Loucy (cell line): ENCODE data around the gene PDE11A.

Experiments
- H2AFZ ChIP-seq: fragments of 200-600 bp; sonication (generic); 2 replicates; pipeline ENCODE4 v1.6.0; 2016; ENCODE audit warnings: antibody characterized with exemption, mild to moderate bottlenecking, low read length, moderate library complexity
- H3F3A ChIP-seq: fragments of 200-600 bp; 2 replicates; pipeline ENCODE4 v1.6.0; 2016; ENCODE audit warnings: antibody characterized with exemption, low read depth, mild to moderate bottlenecking
- H3K27me3 ChIP-seq: fragments of 200-600 bp; sonication (generic); 2 replicates; pipeline ENCODE4 v1.6.1; 2014; ENCODE audit warnings: low read length, mild to moderate bottlenecking; ENCODE audit not compliant: insufficient read depth, poor library complexity, severe bottlenecking
- H3K36me3 ChIP-seq: fragments of 200-600 bp; sonication (generic); 2 replicates; pipeline ENCODE4 v1.6.1; 2016; ENCODE audit warnings: low read length; ENCODE audit not compliant: insufficient read depth
- H3K4me1 ChIP-seq: fragments of 200-600 bp; sonication (generic); 2 replicates; pipeline ENCODE4 v1.5.1; 2014; ENCODE audit warnings: low read length, mild to moderate bottlenecking; ENCODE audit not compliant: insufficient read depth, poor library complexity, severe bottlenecking
- H3K4me2 ChIP-seq: fragments of 200-600 bp; sonication (generic); 2 replicates; pipeline ENCODE4 v1.6.0; 2014; ENCODE audit warnings: antibody characterized with exemption, low read length, low read depth, mild to moderate bottlenecking; ENCODE audit not compliant: poor library complexity, severe bottlenecking
- H3K4me3 ChIP-seq: fragments of 200-600 bp; sonication (generic); 2 replicates; pipeline ENCODE4 v1.5.1; 2014; ENCODE audit warnings: low read length, mild to moderate bottlenecking, mixed read lengths; ENCODE audit not compliant: poor library complexity, severe bottlenecking
- H3K79me2 ChIP-seq: fragments of 200-600 bp; sonication (generic); 2 replicates; pipeline ENCODE4 v1.6.1; 2014; ENCODE audit warnings: low read length; ENCODE audit not compliant: insufficient read depth
- H3K9ac ChIP-seq: fragments of 200-600 bp; sonication (generic); 2 replicates; pipeline ENCODE4 v1.6.0; 2014; ENCODE audit warnings: mild to moderate bottlenecking, low read depth, low read length, moderate library complexity; ENCODE audit not compliant: poor library complexity, severe bottlenecking
- H3K9me2 ChIP-seq: fragments of 200-600 bp; sonication (generic); replicated peaks from 2 replicates; pipeline ENCODE4 v1.6.1; 2016; ENCODE audit warnings: low read depth, low read length, mixed read lengths
- H3K9me3 ChIP-seq: fragments of 200-600 bp; sonication (generic); 2 replicates; pipeline ENCODE4 v1.6.1; 2014; ENCODE audit warnings: mild to moderate bottlenecking, antibody characterized with exemption, low read length, low read depth; ENCODE audit not compliant: insufficient read depth
- H4K20me1 ChIP-seq: fragments of 200-600 bp; sonication (generic); 2 replicates; pipeline ENCODE4 v1.6.0; 2014; ENCODE audit warnings: antibody characterized with exemption, low read length, mild to moderate bottlenecking; ENCODE audit not compliant: insufficient read depth, poor library complexity, severe bottlenecking
- EZH2phosphoT487 ChIP-seq: fragments of 200-600 bp; IDR thresholded peaks from 2 replicates; pipeline ENCODE4 v1.6.1; 2018; ENCODE audit warnings: antibody characterized with exemption, mild to moderate bottlenecking, moderate library complexity, borderline replicate concordance
- TF ChIP-seq, protein P1 (sequence below): fragments of 200-600 bp; sonication (generic); conservative IDR thresholded peaks from 2 replicates; pipeline ENCODE4 v1.5.1; 2014; ENCODE audit warnings: mild to moderate bottlenecking, antibody characterized with exemption, low read length

PDE11A gene

DNA sequence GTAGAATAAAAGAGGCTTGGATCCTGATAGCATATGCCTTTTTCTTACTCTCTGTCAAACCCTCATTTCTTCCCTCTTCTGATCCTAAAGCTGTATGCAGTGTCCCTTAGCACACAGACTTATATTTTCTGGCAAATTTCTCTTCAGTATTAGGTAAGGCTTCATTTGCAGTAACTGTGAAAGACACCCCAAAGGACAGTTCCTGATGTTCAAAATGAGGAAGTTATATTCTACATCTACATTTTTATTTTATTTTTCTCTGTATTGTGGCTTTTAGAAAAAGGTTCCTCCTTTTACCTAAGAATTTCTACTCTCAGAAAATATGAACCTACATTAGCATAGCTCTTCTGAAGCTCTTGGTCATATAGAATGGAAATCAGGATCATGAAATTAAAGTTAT, 261.7 kb downstream of the PDE11A start:
- Histone ChIP-seq H3K9me3 (no peaks in the 10 kb centered on the region), H3K4me3 (no peak overlapping the region), H3K9me2 (no peaks in the 10 kb centered on the region), H3K4me2 (no peak overlapping the region), H3F3A (no peaks in the 10 kb centered on the region), H3K27me3 (no peaks in the 10 kb centered on the region), H3K36me3 (no peaks in the 10 kb centered on the region), H3K79me2 (no peaks in the 10 kb centered on the region), H3K4me1 (no peaks in the 10 kb centered on the region), H4K20me1 (no peaks in the 10 kb centered on the region), H3K9ac (no peak overlapping the region), H2AFZ (0 out of 2 replicates have a peak overlapping the region, but pooled peaks have one; percentile 29)
- no peak for TF ChIP-seq EZH2phosphoT487
- TF ChIP-seq, protein P1, sequence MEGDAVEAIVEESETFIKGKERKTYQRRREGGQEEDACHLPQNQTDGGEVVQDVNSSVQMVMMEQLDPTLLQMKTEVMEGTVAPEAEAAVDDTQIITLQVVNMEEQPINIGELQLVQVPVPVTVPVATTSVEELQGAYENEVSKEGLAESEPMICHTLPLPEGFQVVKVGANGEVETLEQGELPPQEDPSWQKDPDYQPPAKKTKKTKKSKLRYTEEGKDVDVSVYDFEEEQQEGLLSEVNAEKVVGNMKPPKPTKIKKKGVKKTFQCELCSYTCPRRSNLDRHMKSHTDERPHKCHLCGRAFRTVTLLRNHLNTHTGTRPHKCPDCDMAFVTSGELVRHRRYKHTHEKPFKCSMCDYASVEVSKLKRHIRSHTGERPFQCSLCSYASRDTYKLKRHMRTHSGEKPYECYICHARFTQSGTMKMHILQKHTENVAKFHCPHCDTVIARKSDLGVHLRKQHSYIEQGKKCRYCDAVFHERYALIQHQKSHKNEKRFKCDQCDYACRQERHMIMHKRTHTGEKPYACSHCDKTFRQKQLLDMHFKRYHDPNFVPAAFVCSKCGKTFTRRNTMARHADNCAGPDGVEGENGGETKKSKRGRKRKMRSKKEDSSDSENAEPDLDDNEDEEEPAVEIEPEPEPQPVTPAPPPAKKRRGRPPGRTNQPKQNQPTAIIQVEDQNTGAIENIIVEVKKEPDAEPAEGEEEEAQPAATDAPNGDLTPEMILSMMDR = no peak

DNA sequence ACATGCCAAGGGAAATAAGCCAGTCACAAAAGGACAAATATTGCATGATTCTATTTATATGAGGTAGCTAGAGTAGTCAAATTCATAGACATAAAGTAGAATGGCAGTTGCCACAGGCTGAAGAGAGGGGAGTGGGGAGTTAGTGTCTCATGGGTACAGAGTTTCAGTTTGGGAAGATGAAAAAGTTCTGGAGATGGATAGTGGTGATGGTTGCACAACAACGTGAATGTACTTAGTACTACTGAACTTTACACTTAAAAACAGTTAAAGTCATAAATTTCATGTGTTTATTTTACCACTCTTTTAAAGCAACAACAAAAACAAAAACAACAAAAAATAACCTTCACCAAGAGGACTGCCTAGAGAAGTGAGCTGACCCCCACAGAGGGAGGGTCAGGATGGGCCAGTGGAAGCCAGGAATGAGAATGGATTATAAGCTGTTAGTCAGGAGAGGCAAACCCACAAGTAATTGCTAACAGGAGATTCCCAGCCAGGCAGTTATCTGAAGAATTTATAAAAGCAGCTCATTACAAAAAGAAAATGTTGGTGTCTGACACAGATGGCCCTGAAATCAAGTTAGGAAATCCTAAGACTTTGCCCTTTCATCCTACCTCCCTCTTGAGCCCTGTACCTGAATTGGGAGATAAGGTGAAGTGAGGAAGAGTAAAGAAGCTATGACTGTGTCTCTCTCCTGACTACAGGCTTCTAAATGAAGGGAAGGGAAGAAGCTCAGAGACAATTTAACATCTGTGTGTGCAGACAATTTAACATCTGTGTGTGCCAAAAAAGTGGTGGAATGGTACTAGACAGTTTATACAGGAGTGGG, 263.4 kb downstream of the PDE11A start:
- H2AFZ ChIP-seq = no peak overlapping the region; the same call in 1 of the 2 replicates
- H3K4me1 ChIP-seq = no peaks in the 10 kb centered on the region
- H3K27me3 ChIP-seq = no peaks in the 10 kb centered on the region
- H3F3A ChIP-seq = no peaks in the 10 kb centered on the region
- H3K9ac ChIP-seq = no peak overlapping the region
- no peaks in the 10 kb centered on the region for H3K36me3 ChIP-seq
- H3K4me2 ChIP-seq = no peak overlapping the region
- no peaks in the 10 kb centered on the region for H4K20me1 ChIP-seq
- no peaks in the 10 kb centered on the region for H3K9me2 ChIP-seq
- H3K4me3 ChIP-seq = no peak overlapping the region
- no peaks in the 10 kb centered on the region for H3K79me2 ChIP-seq
- no peaks in the 10 kb centered on the region for H3K9me3 ChIP-seq
- TF ChIP-seq, protein P1 = no peak
- TF ChIP-seq EZH2phosphoT487 = no peak

DNA sequence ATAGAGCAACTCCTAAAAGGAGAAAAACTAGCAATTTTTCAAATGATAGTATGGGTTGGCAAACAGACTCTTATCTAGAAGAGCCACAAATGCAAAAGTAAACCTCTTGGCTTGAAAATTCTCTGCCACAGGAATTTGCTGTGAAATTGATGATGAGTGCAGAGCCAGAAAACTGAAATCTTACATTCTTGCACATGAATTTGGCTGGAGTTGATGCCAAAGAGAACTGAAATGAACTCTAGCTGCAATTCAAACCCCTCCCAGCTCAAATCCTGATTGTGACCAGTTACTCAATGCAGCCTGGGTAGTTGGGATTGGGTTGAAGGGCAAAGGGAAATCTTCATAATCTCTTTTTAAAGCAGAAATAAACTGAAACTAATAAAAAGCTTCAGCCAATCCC, 266.6 kb downstream of the PDE11A start:
- H3K4me3 ChIP-seq = no peak overlapping the region
- no peaks in the 10 kb centered on the region for H3K4me1 ChIP-seq
- no peak overlapping the region for H3K4me2 ChIP-seq
- no peaks in the 10 kb centered on the region for H3K9me3 ChIP-seq
- H2AFZ ChIP-seq = no peak overlapping the region
- no peaks in the 10 kb centered on the region for H3K79me2 ChIP-seq
- no peaks in the 10 kb centered on the region for H3F3A ChIP-seq
- TF ChIP-seq EZH2phosphoT487 = no peak
- TF ChIP-seq, protein P1 = no peak
- no peaks in the 10 kb centered on the region for H3K27me3 ChIP-seq
- H3K9ac ChIP-seq = no peak overlapping the region
- no peaks in the 10 kb centered on the region for H3K9me2 ChIP-seq
- H3K36me3 ChIP-seq = no peaks in the 10 kb centered on the region
- H4K20me1 ChIP-seq = no peaks in the 10 kb centered on the region
